GM20000 (cell line): ENCODE results near the gene DCLK2.

Experiments used
- DNase-seq: peaks from one replicate; pipeline ENCODE4 v3.0.0; 2012; ENCODE audit warnings: low spot score
- CTCF ChIP-seq: IDR thresholded peaks from 2 replicates; pipeline ENCODE4 v1.5.1; 2012; ENCODE audit warnings: mild to moderate bottlenecking, control low read depth; ENCODE audit errors: extremely low read depth, missing control alignments

DCLK2 gene

GRCh38 chr4:150096625-150097024, 18.4 kb downstream of the DCLK2 start:
- DNase-seq: no peak
- TF ChIP-seq CTCF: no peak

- no peak for TF ChIP-seq CTCF
These were observed 20.0 kb downstream of the DCLK2 start for GRCh38 chr4:150098214-150098613.

DNA sequence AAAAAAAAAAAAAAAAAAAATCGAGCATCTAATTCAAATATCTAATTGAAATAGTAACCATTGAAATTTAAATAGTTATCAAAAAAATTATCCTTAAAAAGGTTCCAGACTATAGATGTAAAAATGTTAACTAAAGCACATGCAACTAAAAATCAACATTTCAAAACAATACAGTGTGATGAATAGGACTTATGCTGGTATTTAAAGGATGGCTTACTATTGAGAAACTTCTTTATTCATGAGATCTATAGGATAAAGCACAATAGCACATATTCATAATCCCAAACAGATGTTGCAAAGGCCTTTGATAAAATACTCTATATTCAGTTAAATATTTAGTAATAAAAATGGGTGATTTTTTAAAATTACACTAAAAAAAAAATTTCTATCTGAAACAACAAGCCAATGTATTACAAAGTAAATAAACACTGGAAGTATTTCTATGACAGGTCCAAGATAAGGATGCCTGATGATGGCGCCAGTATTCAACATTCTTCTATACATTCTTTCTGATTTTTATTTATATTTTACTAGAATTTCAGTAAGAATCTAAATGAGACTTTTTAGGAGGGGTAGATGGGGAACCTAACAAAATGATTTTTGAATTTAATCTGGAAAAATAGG, 26.3 kb downstream of the DCLK2 start:
- no peak for DNase-seq
- TF ChIP-seq CTCF: no peak

More at GRCh38 chr4:150098214-150098613, 20.0 kb downstream of the DCLK2 start:
- DNase-seq: no peak

GRCh38 chr4:150106886-150107285, 28.6 kb downstream of the DCLK2 start:
- no peak for DNase-seq
- no peak for TF ChIP-seq CTCF

DNA sequence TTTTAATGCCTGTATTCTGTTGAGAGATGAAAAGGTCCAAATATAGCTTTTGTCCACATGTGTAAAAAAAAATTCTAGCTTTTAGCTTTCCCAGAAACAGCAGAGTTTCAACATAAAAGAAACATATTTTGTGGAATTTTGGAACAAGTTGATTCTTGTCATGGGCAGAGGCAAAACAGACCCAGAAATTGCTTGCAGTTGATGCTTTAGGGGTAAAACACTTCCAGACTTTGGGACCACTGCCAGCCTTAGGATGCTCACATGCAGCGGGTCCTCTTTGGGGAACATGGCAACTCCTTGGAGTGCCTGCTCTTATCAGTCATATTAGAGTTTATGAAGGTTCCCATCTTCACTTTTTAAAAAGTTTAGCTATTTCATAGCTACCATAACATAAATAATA, 30.4 kb downstream of the DCLK2 start:
- TF ChIP-seq CTCF: no peak
- no peak for DNase-seq

GRCh38 chr4:150114641-150115040, 36.4 kb downstream of the DCLK2 start:
- no peak for TF ChIP-seq CTCF
- DNase-seq: no peak

DNA sequence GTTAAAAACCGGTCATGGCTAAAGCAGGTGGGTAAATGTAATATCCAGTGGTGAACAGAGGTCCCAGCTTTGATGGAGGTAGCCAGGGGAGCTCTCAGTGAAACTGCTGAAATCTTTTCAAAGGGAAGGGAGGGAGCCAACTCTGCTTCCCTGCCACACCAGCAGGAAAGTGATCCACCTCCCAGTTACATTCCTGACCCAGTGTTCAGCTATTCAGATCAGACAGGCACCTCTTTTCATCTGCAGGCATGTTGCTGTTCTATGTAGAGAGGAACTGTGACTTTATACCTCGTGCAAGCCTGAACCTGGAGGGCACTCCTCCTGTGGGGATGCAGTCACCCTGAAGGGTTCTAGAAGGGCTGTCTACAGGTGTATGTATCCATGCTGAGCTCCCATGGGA, 37.6 kb downstream of the DCLK2 start:
- no peak for TF ChIP-seq CTCF

More for the DNA sequence above, 37.6 kb downstream of the DCLK2 start:
- DNase-seq: no peak
